ENCODE data around the gene FRS3.

Gene FRS3

GRCh38 chr6:41791305-41791704 is 11.6 kb upstream of the FRS3 start:
- DNase-seq (ENCODE audit: low read depth, low spot score), result no peak

- no peak for DNase-seq (ENCODE audit: low read depth, low spot score)
Observed at GRCh38 chr6:41790045-41790444, 10.3 kb upstream of the FRS3 start.

DNA sequence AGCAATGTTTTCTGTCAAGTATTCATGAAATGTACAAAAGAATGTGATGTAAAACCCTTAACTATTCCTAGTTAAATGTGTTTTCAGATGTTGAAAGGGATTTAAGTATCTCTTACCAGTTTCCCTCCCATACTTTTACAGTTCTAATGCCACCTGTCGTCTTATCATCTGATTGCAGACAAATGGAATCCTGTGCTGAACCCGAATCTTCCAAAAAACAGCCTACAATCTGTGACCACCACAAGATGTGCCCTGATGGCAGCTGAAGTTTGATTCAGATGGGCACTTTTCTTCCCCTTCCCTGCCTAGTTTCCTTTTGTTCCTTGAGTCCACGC is 9.7 kb upstream of the FRS3 start:
- no peak for DNase-seq (ENCODE audit: low read depth, low spot score)

DNA sequence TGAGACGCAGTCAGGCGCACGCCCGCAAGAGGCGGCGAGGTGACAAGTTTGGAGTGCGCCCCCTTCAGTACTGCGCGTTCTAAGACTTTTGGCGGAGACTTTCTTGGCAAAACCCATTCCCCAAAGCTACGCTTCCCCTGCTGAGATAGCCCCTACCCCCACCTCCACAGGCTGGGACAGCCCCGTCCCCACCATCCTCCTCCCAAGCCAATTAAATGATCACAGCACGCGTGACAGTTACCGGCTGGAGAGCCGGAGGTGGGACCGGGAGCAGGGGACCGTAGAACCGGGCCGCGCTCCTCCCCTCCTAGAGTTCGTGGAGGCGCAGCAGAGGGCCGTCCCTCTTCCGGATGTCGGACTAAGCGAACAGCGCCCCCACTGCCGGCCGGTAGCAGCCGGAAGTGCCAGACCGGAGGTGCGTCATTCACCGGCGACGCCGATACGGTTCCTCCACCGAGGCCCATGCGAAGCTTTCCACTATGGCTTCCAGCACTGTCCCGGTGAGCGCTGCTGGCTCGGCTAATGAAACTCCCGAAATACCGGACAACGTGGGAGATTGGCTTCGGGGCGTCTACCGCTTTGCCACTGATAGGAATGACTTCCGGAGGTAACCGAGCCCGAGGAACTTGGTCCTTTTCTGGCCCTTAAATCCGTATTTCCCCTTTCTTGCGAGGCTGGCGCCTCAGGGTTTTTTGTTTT is 7.7 kb upstream of the FRS3 start, which contains the start of gene TOMM6:
Gene TOMM6, plus strand, starts transcription at position 476 of the 699 bp plus-strand sequence. Its CDS starts 4 bp downstream, at position 480.
- peak; percentile 98 for DNase-seq (ENCODE audit: low read depth, low spot score)

GRCh38 chr6:41786451-41787218 is 6.9 kb upstream of the FRS3 start:
- DNase-seq (ENCODE audit: low read depth, low spot score), result peak; percentile 83

DNA sequence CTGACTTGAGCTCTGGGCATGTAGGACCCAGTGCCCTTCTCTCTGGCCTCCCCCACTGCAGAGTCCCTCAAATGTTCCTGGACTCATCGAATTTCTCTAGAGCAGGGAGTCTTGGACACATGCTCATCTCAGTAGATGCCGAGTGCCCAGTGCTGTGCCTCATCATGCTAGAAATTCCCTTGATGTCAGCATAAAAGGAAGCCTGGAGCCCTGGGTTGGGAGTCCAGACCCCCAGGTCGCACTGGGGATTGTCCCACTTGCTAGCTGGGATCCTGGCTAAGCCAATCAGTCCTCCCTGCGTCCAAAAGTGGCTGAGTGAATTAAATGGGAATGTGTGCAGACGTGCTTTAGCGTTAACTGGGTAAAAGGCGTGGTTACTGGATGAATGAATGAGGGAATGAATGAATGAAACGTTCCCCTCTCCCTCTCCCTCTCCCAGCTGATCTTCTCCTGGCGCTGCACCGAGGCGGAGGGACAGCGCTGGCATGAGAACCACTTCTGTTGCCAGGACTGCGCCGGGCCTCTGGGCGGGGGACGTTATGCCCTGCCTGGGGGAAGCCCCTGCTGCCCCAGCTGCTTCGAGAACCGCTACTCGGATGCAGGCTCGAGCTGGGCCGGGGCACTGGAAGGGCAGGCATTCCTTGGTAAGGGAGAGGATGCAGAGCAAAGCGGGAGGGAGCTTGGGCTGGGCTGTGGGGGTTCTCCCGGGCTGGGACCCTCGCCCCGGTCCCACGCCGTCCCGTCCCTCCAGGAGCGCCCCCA is 6.2 kb upstream of the FRS3 start:
- DNase-seq (ENCODE audit: low read depth, low spot score), result no peak

GRCh38 chr6:41785254-41785653 is 5.6 kb upstream of the FRS3 start:
- no peak for DNase-seq (ENCODE audit: low read depth, low spot score)

- peak; percentile 71 for DNase-seq (ENCODE audit: low read depth, low spot score)
Observed at GRCh38 chr6:41784581-41785171, 5.0 kb upstream of the FRS3 start.

GRCh38 chr6:41783106-41783780 is 3.5 kb upstream of the FRS3 start:
- DNase-seq (ENCODE audit: low read depth, low spot score), result no peak

DNA sequence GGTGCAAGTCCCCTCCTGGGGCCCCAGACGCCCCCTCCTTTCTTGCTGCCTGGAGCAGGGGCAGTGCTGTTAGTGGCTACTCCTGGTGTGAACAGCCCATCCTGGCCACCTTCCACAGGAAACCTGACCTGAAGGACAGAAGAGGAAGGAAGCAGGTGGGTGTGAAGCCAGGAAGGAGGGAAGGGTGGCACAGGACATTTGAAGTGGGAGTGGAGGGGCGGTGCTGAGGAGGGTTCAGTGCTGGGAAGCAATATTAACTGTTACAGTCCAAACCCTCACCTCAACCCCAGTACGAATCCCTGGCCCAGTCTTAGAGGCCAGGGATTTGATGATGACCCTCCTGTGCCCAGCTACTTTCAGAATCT is 1.6 kb upstream of the FRS3 start:
- DNase-seq (ENCODE audit: low read depth, low spot score), result no peak

DNA sequence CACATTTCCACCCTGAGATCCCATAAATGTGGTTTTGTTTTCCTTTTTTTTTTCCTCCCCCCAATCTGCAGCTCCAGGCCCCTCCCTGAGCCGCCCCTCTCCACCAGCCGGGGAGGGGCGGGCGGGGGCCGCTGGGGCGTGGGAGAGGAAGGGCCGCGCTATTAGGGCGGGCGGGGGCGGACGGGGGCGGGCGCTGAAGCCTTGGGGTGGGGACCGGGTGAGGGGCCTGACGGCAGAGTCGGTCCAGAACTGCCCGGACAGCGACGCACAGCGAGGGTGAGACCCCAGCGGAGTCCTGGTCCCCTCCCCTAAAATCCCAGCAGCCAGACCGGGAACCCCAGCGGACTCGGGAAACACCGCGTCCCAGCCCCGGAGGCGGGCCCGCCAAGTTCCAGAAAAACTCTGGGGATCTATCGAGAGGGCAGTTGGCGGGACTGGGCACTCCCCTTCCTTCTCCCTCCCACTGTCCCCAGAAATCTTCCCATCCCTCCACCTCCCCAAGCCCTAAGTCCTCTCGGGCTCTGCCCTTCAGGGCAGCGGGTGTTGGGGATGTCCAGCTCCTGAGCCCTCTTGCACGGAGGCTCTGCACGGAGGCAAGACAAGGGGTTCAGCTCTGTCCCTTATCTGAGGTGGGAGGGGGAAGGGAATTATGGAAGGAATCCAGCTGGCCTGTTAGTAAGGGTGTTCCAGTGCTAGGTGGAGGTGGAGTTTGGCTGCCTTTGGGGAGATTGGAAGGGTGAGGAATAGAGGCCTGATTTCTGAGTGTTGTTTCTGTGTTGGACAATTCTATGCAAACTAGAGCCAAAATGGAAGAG is 1.1 kb upstream of the FRS3 start, which contains the start of gene PRICKLE4:
Gene PRICKLE4, plus strand, starts transcription at position 232 of the 815 bp plus-strand sequence. CDS start 2,692 bp downstream, outside the sequence.
- DNase-seq (ENCODE audit: low read depth, low spot score), result no peak

- no peak for DNase-seq (ENCODE audit: low read depth, low spot score)
Observed at GRCh38 chr6:41779336-41779735, 364 bp downstream of the FRS3 start.

DNA sequence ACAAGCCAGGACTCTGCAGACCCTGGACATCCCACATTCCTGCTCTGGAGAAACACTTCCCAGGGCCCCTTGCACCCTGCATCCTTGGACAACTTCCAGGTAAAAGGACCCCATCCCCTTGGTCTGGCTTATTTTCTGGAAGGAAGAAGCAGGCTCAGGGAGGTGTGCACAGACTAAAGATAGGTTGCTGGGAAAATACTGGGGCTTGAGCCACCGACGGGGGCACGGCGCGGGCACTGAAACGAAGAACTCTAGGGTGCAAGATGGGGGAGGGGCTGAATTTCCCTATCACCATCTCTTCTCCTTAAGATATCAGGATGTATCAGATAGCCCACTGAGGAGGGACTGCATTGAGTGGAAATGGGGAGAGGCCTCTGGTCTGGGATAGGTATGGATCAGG is 805 bp downstream of the FRS3 start:
- no peak for DNase-seq (ENCODE audit: low read depth, low spot score)

GRCh38 chr6:41777551-41778285 is 2.0 kb downstream of the FRS3 start:
- DNase-seq (ENCODE audit: low read depth, low spot score), result no peak

DNA sequence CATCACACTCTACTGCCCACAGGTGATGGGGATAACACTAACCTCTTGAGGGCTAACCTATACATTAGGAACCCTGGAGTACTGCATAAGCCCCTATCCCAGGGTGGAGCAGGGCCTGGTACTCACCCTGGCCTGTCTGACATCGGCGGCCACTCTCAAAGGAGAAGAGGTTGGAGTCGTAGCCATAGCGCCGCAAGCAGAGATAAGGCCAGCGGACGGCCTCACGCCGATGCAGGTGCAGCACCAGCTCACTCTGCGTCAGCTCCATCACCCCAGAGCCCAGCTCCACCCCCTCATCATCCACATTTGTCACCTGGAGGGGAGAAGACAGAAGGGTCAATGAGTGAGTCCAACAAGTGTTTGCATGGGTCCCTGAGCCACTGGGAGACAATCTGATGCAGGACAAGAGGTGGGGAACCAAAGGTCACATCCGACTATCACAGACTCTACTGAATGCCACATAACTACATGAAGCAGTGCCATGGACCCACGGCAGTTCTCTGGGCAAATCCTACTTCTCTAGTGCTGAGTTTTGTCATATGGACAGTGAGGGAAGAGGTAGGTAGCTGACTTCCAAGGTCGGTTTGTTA is 4.3 kb downstream of the FRS3 start:
- DNase-seq (ENCODE audit: low read depth, low spot score), result no peak

GRCh38 chr6:41774841-41775240 is 4.9 kb downstream of the FRS3 start:
- DNase-seq (ENCODE audit: low read depth, low spot score), result no peak

- DNase-seq (ENCODE audit: low read depth, low spot score), result no peak
Observed at GRCh38 chr6:41771058-41771983, 8.4 kb downstream of the FRS3 start.

DNA sequence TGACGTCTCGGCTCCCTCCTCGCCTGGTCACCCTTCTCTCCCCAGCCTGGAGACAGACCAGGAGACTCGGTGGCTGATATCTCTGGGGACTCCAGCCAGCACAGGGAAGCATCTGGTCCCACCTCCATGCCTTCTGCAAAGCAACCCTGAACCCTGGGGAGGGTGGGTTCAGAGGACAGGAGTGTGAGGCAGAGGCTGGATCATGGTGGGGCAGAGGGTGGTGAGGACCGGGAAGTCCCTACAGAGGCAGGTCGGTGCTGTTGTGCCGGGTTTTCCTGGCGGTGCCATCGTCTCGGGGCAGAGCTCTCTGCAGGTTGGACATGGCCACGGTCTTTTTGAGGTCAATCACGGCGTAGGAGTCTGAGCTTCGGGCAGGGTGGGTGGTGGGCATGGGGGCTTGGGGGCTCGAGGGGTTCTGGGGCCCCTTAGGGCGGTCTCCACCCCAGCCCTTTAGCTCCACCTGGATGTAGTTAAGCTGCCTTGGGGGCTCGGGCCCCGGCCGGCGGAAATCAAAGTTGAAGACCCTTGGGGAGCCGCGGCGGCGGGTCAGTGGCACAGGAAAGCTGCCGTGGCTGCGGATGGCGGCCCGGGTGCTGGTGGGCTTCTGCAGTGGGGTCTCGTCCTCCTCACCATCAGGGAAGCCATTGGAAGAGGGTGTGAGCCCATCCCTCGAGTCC is 9.2 kb downstream of the FRS3 start:
- no peak for DNase-seq (ENCODE audit: low read depth, low spot score)

Data from ELF-1 (cell line).